Esophagus squamous epithelium (tissue), 4 donors: ENCODE results near the gene LKAAEAR1.

ENCODE experiments used
- POLR2A ChIP-seq, 4 donors: fragments of 450-650 bp; IDR thresholded peaks; one replicate each; pipeline ENCODE4 v1.6.1; 2017; ENCODE audit warnings: antibody characterized with exemption in 4 of 4, mild to moderate bottlenecking in 4 of 4, moderate library complexity in 3 of 4
- TF ChIP-seq, protein P1 (sequence below), 6 experiments: fragments of 450-650 bp in 4 of 6; fragments of 200-600 bp in 2 of 6; sonication (generic) in 2 of 6; IDR thresholded peaks; one replicate each; pipeline ENCODE4 v1.5.1; 2016 to 2019; ENCODE audit warnings: antibody characterized with exemption in 6 of 6, mild to moderate bottlenecking in 4 of 6, moderate library complexity in 4 of 6

DNA sequence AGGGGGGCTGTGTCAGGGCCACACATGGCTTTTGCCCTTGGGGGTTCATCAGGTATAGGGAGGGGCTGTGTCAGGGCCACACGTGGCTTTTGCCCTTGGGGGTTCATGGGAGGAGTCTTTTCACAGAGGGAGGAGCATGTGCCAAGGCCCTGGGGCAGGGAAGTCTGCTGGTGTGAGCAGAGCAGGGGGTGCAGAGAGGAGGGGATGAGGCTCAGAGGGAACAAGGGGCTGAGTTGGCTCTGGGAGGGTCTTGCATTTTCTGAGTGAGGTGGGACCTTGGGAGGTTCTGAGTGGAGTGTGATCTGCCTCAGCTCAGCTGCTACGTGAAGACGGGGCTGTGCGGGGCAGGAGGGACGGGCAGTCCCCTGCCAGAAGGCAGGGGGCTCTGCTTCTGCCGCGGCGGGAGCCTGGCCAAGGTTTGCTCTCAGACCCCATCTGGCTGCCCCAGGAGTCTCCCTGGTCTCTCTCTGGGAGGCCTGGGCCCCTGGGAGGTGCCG lies 28.8 kb downstream of the LKAAEAR1 start:
- TF ChIP-seq, protein P1, sequence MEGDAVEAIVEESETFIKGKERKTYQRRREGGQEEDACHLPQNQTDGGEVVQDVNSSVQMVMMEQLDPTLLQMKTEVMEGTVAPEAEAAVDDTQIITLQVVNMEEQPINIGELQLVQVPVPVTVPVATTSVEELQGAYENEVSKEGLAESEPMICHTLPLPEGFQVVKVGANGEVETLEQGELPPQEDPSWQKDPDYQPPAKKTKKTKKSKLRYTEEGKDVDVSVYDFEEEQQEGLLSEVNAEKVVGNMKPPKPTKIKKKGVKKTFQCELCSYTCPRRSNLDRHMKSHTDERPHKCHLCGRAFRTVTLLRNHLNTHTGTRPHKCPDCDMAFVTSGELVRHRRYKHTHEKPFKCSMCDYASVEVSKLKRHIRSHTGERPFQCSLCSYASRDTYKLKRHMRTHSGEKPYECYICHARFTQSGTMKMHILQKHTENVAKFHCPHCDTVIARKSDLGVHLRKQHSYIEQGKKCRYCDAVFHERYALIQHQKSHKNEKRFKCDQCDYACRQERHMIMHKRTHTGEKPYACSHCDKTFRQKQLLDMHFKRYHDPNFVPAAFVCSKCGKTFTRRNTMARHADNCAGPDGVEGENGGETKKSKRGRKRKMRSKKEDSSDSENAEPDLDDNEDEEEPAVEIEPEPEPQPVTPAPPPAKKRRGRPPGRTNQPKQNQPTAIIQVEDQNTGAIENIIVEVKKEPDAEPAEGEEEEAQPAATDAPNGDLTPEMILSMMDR (IDR thresholded peaks at IDR 0.05): no peak
- TF ChIP-seq POLR2A (IDR thresholded peaks at IDR 0.05): no peak
